Measurements from ENCODE around the gene RNU6-9. TPM values are rescaled to one million over a fixed set of nuclear protein-coding genes. Genes with fewer than 3 reads are reported as not detected.
"Not testable (repeated sequence)": the region's sequence is repeated elsewhere in the genome, so short reads cannot be mapped to it uniquely, and the experiment has no call there.

RNU6-9 gene
- total RNA-seq, 1 experiment from 2014 or later, result not detected

DNA sequence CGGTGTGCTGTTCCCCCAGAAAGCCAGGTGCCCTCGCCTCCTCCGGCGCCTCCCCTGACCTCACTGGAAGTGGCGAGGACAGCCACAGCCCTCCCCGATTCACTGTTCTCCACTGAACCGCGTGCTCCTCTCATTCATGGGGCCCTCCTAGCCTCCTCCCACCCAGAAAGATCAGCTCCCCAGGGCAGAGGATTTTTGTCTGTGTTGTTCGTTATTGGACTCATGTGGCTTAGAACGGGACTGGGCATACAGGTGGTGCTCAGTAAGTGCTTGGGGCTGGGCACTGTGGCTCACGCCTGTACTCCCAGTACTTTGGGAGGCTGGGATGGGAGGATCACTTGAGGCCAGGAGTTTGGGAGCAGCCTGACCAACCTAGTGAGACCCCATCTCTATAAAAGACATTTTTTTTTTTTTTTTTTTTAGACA lies 48.7 kb upstream of the RNU6-9 start:
- Histone ChIP-seq H3K4me3 (ENCODE audit: low read length) (no peak overlapping the region), H3K4me1 (ENCODE audit: insufficient read depth, low read length) (peaks cover 4% of the 10 kb centered on the region; the same call in 1 of the 2 replicates), H3K9me3 (ENCODE audit: low read length) (no peaks in the 10 kb centered on the region), H3K9me2 (replicated peaks; ENCODE audit: low read length) (no peaks in the 10 kb centered on the region), H3K4me2 (ENCODE audit: low read length) (no peak overlapping the region), H3F3A (ENCODE audit: low read length, unreplicated experiment) (no peaks in the 10 kb centered on the region), H3K27ac (ENCODE audit: low read length) (no peak overlapping the region), H3K36me3 (ENCODE audit: low read depth, low read length) (no peaks in the 10 kb centered on the region), H3K9ac (ENCODE audit: low read length) (no peak overlapping the region), H2AFZ (ENCODE audit: low read length) (no peak overlapping the region), H3K79me2 (ENCODE audit: low read length) (no peaks in the 10 kb centered on the region), H4K20me1 (ENCODE audit: low read length) (no peaks in the 10 kb centered on the region), H3K27me3 (ENCODE audit: low read length) (peaks cover 23% of the 10 kb centered on the region)
- no peak for DNase-seq
- POLR2A ChIA-PET (ENCODE audit: unreplicated experiment), result no interaction called here
- ATAC-seq, result no peak
- no TSS peak for BruUV-seq (replicated peaks)
- CTCF ChIA-PET, result no interaction called here
- intact Hi-C loops (cut with micrococcal nuclease), result no loop called here
- TF ChIP-seq EZH2 (IDR thresholded peaks at IDR 0.05; ENCODE audit: low read length, unreplicated experiment) (no peak), EZH2phosphoT487 (IDR thresholded peaks at IDR 0.05; ENCODE audit: borderline replicate concordance, low read length) (no peak)
- TF ChIP-seq, protein P1, sequence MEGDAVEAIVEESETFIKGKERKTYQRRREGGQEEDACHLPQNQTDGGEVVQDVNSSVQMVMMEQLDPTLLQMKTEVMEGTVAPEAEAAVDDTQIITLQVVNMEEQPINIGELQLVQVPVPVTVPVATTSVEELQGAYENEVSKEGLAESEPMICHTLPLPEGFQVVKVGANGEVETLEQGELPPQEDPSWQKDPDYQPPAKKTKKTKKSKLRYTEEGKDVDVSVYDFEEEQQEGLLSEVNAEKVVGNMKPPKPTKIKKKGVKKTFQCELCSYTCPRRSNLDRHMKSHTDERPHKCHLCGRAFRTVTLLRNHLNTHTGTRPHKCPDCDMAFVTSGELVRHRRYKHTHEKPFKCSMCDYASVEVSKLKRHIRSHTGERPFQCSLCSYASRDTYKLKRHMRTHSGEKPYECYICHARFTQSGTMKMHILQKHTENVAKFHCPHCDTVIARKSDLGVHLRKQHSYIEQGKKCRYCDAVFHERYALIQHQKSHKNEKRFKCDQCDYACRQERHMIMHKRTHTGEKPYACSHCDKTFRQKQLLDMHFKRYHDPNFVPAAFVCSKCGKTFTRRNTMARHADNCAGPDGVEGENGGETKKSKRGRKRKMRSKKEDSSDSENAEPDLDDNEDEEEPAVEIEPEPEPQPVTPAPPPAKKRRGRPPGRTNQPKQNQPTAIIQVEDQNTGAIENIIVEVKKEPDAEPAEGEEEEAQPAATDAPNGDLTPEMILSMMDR (conservative IDR thresholded peaks at IDR 0.05; ENCODE audit: low read depth, low read length), result no peak

DNA sequence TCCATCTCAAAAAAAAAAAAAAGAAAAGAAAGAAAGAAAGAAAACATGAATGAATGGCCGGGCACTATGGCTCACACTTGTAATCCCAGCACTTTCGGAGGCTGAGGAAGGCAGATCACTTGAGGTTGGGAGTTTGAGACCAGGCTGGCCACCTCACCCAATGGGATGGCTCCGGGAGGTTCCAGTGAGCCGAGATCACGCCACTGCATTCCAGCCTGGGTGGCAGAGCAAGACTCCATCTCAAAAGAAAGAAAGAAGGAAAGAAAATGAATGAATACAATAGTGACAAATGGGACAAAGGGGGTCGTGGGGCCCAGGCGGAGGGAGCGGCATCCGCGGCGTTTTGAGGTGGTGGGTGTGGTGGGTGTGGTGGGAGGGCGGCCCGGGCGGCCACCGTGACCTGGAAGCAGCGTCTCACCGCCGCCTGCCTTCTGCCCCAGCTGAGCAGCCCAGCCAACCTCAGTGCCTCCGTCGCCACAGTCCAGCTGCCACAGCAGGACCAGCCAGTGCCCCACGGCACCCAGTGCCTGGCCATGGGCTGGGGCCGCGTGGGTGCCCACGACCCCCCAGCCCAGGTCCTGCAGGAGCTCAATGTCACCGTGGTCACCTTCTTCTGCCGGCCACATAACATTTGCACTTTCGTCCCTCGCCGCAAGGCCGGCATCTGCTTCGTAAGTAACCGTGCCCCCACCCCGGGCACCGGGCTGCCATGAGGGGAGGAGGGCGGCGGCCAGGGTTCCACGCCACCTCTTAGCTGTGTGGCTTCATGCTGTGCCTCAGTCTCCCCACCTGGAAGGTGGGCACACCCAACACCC lies 47.4 kb upstream of the RNU6-9 start:
- intact Hi-C loops (cut with micrococcal nuclease), result no loop called here
- Histone ChIP-seq H3K79me2 (ENCODE audit: low read length) (no peaks in the 10 kb centered on the region), H4K20me1 (ENCODE audit: low read length) (no peaks in the 10 kb centered on the region), H3K4me1 (ENCODE audit: insufficient read depth, low read length) (peaks cover 4% of the 10 kb centered on the region; the same call in 1 of the 2 replicates), H3F3A (ENCODE audit: low read length, unreplicated experiment) (no peaks in the 10 kb centered on the region), H3K27ac (ENCODE audit: low read length) (no peak overlapping the region), H3K4me2 (ENCODE audit: low read length) (no peak overlapping the region), H3K9me3 (ENCODE audit: low read length) (no peaks in the 10 kb centered on the region), H2AFZ (ENCODE audit: low read length) (no peak overlapping the region), H3K9me2 (replicated peaks; ENCODE audit: low read length) (no peaks in the 10 kb centered on the region), H3K27me3 (ENCODE audit: low read length) (peaks cover 23% of the 10 kb centered on the region), H3K4me3 (ENCODE audit: low read length) (no peak overlapping the region), H3K9ac (ENCODE audit: low read length) (no peak overlapping the region), H3K36me3 (ENCODE audit: low read depth, low read length) (no peaks in the 10 kb centered on the region)
- no TSS peak for BruUV-seq (replicated peaks)
- ATAC-seq (no peak), DNase-seq (no peak)
- ChIA-PET CTCF (no interaction called here), POLR2A (ENCODE audit: unreplicated experiment) (no interaction called here)
- no peak for TF ChIP-seq EZH2 (IDR thresholded peaks at IDR 0.05; ENCODE audit: low read length, unreplicated experiment)
- TF ChIP-seq EZH2phosphoT487 (IDR thresholded peaks at IDR 0.05; ENCODE audit: borderline replicate concordance, low read length), result no peak
- TF ChIP-seq, protein P1 (conservative IDR thresholded peaks at IDR 0.05; ENCODE audit: low read depth, low read length), result no peak

DNA sequence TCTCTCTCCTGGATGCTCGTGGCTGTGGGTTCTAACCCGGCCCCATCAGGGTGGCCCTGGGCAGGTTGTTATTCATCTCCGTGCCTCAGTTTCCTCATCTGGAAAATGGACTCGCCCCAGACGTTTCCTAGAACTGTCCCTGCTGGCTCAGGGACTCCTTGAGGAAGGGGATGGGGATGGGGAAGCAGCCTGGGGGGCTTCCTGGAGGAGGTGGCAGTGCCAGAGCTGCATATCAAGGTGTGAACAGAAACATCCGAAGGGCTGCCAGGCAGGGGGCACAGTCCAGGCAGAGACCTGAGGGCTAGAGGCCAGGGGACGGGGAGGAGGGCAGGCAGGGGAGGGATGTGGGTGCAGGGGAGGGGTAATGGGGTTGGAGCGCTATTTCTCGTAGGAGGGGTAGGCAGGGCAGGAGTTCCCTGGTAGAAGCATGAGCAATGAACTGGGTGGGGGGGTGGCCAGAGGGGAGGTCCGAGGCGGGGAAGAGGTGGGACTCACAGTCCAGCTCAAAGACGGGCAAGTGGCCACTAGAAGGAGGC lies 44.8 kb upstream of the RNU6-9 start:
- H3K4me1 ChIP-seq (ENCODE audit: insufficient read depth, low read length), result no peaks in the 10 kb centered on the region
- no peak overlapping the region for H3K27ac ChIP-seq (ENCODE audit: low read length)
- no peak overlapping the region for H3K4me3 ChIP-seq (ENCODE audit: low read length)
- ChIA-PET CTCF (interaction anchor here (0.6 kb wide), 1 partner anchor 154 kb away, joined by 3 read pairs; no protein-coding TSS in a partner anchor), POLR2A (ENCODE audit: unreplicated experiment) (interaction anchor here (0.7 kb wide), 1 partner anchor 173 kb away, joined by 3 read pairs; the partner anchor contains the start of gene RNU6-2)
- BruUV-seq (replicated peaks), result no TSS peak
- no peaks in the 10 kb centered on the region for H3F3A ChIP-seq (ENCODE audit: low read length, unreplicated experiment)
- TF ChIP-seq, protein P1 (conservative IDR thresholded peaks at IDR 0.05; ENCODE audit: low read depth, low read length), result no peak
- TF ChIP-seq EZH2phosphoT487 (IDR thresholded peaks at IDR 0.05; ENCODE audit: borderline replicate concordance, low read length) (no peak), EZH2 (IDR thresholded peaks at IDR 0.05; ENCODE audit: low read length, unreplicated experiment) (no peak)
- no peaks in the 10 kb centered on the region for H3K36me3 ChIP-seq (ENCODE audit: low read depth, low read length)
- H3K9me2 ChIP-seq (replicated peaks; ENCODE audit: low read length), result no peaks in the 10 kb centered on the region
- no peak overlapping the region for H3K9ac ChIP-seq (ENCODE audit: low read length)
- no peak for ATAC-seq
- no peaks in the 10 kb centered on the region for H4K20me1 ChIP-seq (ENCODE audit: low read length)
- no peak for DNase-seq
- H3K9me3 ChIP-seq (ENCODE audit: low read length), result no peaks in the 10 kb centered on the region
- intact Hi-C loops (cut with micrococcal nuclease), result no loop called here
- no peak overlapping the region for H3K4me2 ChIP-seq (ENCODE audit: low read length)
- no peaks in the 10 kb centered on the region for H3K79me2 ChIP-seq (ENCODE audit: low read length)
- peaks cover 23% of the 10 kb centered on the region for H3K27me3 ChIP-seq (ENCODE audit: low read length)
- H2AFZ ChIP-seq (ENCODE audit: low read length), result no peak overlapping the region

DNA sequence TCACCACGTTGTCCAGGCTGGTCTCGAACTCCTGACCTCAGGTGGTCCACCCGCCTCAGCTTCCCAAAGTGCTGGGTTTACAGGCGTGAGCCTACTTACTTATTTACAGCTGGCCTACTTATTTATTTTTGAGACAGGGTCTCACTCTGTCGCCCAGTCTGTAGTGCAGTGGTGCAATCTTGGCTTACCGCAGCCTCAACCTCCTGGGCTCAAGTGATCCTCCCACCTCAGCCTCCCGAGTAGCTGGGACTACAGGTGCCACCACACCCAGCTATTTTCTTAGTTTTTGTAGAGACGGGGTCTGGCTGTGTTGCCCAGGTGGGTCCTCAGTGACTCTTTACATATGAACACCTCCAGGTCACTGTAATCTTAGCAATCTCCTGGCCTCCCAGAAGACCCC lies 44.1 kb upstream of the RNU6-9 start:
- H3K27ac ChIP-seq (ENCODE audit: low read length); CTCF ChIA-PET: not testable (repeated sequence)
- POLR2A ChIA-PET (ENCODE audit: unreplicated experiment), result interaction anchor here (0.5 kb wide), 1 partner anchor 65 kb away, joined by 3 read pairs; no protein-coding TSS in a partner anchor

More for the DNA sequence above, 44.1 kb upstream of the RNU6-9 start:
- H3K4me3 ChIP-seq (ENCODE audit: low read length); H3F3A ChIP-seq (ENCODE audit: low read length, unreplicated experiment); H3K36me3 ChIP-seq (ENCODE audit: low read depth, low read length); intact Hi-C loops (cut with micrococcal nuclease); ATAC-seq; H4K20me1 ChIP-seq (ENCODE audit: low read length); DNase-seq; H3K9me3 ChIP-seq (ENCODE audit: low read length); BruUV-seq (replicated peaks); H3K4me1 ChIP-seq (ENCODE audit: insufficient read depth, low read length); H3K4me2 ChIP-seq (ENCODE audit: low read length); H3K9me2 ChIP-seq (replicated peaks; ENCODE audit: low read length); H3K9ac ChIP-seq (ENCODE audit: low read length); H2AFZ ChIP-seq (ENCODE audit: low read length); H3K79me2 ChIP-seq (ENCODE audit: low read length): not testable (repeated sequence)
- H3K27me3 ChIP-seq (ENCODE audit: low read length), result peaks cover 18% of the 10 kb centered on the region
